ENCODE results near the gene WWOX.

GRCh38 chr16:78681743-78682142 lies 582.3 kb downstream of the WWOX start:
- TF ChIP-seq ZNF274 (IDR thresholded peaks at IDR 0.05; ENCODE audit: low read depth, low read length) (no peak), YY1 (IDR thresholded peaks at IDR 0.05; ENCODE audit: insufficient read depth, insufficient read length) (no peak)

All from NT2/D1 (cell line).